Measurements from ENCODE around the gene IFIT3. TPM values are rescaled to one million over a fixed set of nuclear protein-coding genes. Genes with fewer than 3 reads are reported as not detected.

Gene IFIT3
- total RNA-seq, 1 experiment from 2014 or later = 7.2 TPM

DNA sequence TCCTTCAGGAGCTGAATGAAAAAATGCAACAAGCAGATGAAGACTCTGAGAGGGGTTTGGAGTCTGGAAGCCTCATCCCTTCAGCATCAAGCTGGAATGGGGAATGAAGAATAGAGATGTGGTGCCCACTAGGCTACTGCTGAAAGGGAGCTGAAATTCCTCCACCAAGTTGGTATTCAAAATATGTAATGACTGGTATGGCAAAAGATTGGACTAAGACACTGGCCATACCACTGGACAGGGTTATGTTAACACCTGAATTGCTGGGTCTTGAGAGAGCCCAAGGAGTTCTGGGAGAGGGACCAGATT lies 20.6 kb upstream of the IFIT3 start:
- no TSS peak for BruUV-seq (replicated peaks)
- H3K4me3 ChIP-seq = no peak overlapping the region
- H3K27ac ChIP-seq = no peak overlapping the region
- peaks cover 25% of the 10 kb centered on the region for H3K4me1 ChIP-seq (replicated peaks; ENCODE audit: insufficient read depth)
- ChIA-PET POLR2A (ENCODE audit: unreplicated experiment) (no interaction called here), CTCF (no interaction called here)
- no peaks in the 10 kb centered on the region for H4K20me1 ChIP-seq (ENCODE audit: insufficient read depth)
- H3F3A ChIP-seq (ENCODE audit: insufficient read depth, low read depth) = peaks cover 3% of the 10 kb centered on the region; the same call in 1 of the 2 replicates
- H2AFZ ChIP-seq = no peak overlapping the region
- no peaks in the 10 kb centered on the region; the same call in 1 of the 2 replicates for H3K9me3 ChIP-seq (ENCODE audit: insufficient read depth, low read depth)
- no peak overlapping the region for H3K4me2 ChIP-seq
- intact Hi-C loops (cut with micrococcal nuclease; ENCODE audit: unreplicated experiment) = no loop called here
- peaks cover 6% of the 10 kb centered on the region; the same call in 1 of the 2 replicates for H3K36me3 ChIP-seq (ENCODE audit: low read depth)
- DNase-seq = no peak
- H3K27me3 ChIP-seq (ENCODE audit: insufficient read depth, low read depth) = no peaks in the 10 kb centered on the region
- H3K9me2 ChIP-seq (ENCODE audit: insufficient read depth) = no peaks in the 10 kb centered on the region
- TF ChIP-seq, protein P1, sequence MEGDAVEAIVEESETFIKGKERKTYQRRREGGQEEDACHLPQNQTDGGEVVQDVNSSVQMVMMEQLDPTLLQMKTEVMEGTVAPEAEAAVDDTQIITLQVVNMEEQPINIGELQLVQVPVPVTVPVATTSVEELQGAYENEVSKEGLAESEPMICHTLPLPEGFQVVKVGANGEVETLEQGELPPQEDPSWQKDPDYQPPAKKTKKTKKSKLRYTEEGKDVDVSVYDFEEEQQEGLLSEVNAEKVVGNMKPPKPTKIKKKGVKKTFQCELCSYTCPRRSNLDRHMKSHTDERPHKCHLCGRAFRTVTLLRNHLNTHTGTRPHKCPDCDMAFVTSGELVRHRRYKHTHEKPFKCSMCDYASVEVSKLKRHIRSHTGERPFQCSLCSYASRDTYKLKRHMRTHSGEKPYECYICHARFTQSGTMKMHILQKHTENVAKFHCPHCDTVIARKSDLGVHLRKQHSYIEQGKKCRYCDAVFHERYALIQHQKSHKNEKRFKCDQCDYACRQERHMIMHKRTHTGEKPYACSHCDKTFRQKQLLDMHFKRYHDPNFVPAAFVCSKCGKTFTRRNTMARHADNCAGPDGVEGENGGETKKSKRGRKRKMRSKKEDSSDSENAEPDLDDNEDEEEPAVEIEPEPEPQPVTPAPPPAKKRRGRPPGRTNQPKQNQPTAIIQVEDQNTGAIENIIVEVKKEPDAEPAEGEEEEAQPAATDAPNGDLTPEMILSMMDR (conservative IDR thresholded peaks at IDR 0.05) = no peak
- no peak for TF ChIP-seq EZH2 (IDR thresholded peaks at IDR 0.05; ENCODE audit: low read depth)
- no peaks in the 10 kb centered on the region for H3K79me2 ChIP-seq (ENCODE audit: low read depth)

DNA sequence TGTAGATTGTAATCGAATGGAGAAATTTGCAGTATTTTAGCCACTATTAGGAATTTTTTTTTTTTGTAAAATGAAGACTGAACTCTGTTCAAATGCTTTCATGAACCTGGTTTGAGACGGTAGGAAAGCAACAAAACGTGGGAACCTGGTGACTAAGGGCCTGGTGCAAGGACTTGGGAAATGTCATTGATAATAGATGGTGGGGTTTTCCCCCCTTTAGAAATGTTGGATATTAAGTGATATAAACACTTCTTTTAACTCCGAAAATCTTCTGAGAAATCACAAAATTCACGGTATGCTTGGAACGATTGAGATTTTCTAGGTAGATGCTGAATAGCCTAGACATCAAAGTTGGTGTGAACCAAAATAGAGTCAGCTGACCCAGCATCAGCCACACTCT lies 19.5 kb upstream of the IFIT3 start:
- Histone ChIP-seq H3K4me2 (no peak overlapping the region), H3F3A (ENCODE audit: insufficient read depth, low read depth) (no peaks in the 10 kb centered on the region; the same call in 1 of the 2 replicates), H3K9me2 (ENCODE audit: insufficient read depth) (no peaks in the 10 kb centered on the region), H3K4me1 (replicated peaks; ENCODE audit: insufficient read depth) (peaks cover 14% of the 10 kb centered on the region), H2AFZ (no peak overlapping the region), H3K27ac (no peak overlapping the region), H3K79me2 (ENCODE audit: low read depth) (no peaks in the 10 kb centered on the region), H4K20me1 (ENCODE audit: insufficient read depth) (no peaks in the 10 kb centered on the region), H3K36me3 (ENCODE audit: low read depth) (peaks cover 6% of the 10 kb centered on the region; the same call in 1 of the 2 replicates), H3K9me3 (ENCODE audit: insufficient read depth, low read depth) (no peaks in the 10 kb centered on the region; the same call in 1 of the 2 replicates), H3K4me3 (no peak overlapping the region), H3K27me3 (ENCODE audit: insufficient read depth, low read depth) (no peaks in the 10 kb centered on the region)
- ChIA-PET POLR2A (ENCODE audit: unreplicated experiment) (no interaction called here), CTCF (no interaction called here)
- DNase-seq = no peak
- TF ChIP-seq, protein P1 (conservative IDR thresholded peaks at IDR 0.05) = no peak
- TF ChIP-seq EZH2 (IDR thresholded peaks at IDR 0.05; ENCODE audit: low read depth) = no peak
- intact Hi-C loops (cut with micrococcal nuclease; ENCODE audit: unreplicated experiment) = no loop called here
- BruUV-seq (replicated peaks) = no TSS peak

DNA sequence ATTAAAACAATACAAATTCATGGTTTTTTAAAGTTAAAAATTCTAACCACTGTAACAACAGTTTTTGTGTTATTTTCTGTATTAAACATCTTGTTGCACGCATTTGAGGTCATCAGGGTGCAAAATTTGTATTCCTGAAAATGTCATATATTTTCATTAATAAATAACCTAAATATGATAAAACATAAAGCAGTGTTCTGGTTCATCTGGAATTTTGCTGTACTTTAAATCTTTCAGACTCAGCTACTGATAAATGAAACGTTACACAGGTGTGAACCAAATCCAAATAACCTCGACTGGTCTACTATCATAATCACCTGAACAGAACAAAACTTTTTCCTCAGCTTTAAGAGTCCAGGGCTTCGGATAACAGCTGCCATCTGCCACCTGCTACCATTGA lies 19.1 kb upstream of the IFIT3 start:
- CTCF ChIA-PET = no interaction called here
- Histone ChIP-seq H3K9me2 (ENCODE audit: insufficient read depth) (no peaks in the 10 kb centered on the region), H3K27me3 (ENCODE audit: insufficient read depth, low read depth) (no peaks in the 10 kb centered on the region)

More for the DNA sequence above, 19.1 kb upstream of the IFIT3 start:
- DNase-seq = no peak
- Histone ChIP-seq H3K79me2 (ENCODE audit: low read depth) (no peaks in the 10 kb centered on the region), H2AFZ (no peak overlapping the region), H3K36me3 (ENCODE audit: low read depth) (peaks cover 6% of the 10 kb centered on the region; the same call in 1 of the 2 replicates), H3F3A (ENCODE audit: insufficient read depth, low read depth) (no peaks in the 10 kb centered on the region), H3K9me3 (ENCODE audit: insufficient read depth, low read depth) (no peaks in the 10 kb centered on the region; the same call in 1 of the 2 replicates), H3K27ac (no peak overlapping the region), H3K4me2 (no peak overlapping the region), H3K4me3 (no peak overlapping the region), H3K4me1 (replicated peaks; ENCODE audit: insufficient read depth) (peaks cover 10% of the 10 kb centered on the region), H4K20me1 (ENCODE audit: insufficient read depth) (no peaks in the 10 kb centered on the region)
- TF ChIP-seq, protein P1 (conservative IDR thresholded peaks at IDR 0.05) = no peak
- TF ChIP-seq EZH2 (IDR thresholded peaks at IDR 0.05; ENCODE audit: low read depth) = no peak
- no TSS peak for BruUV-seq (replicated peaks)
- POLR2A ChIA-PET (ENCODE audit: unreplicated experiment) = no interaction called here
- intact Hi-C loops (cut with micrococcal nuclease; ENCODE audit: unreplicated experiment) = no loop called here
